Endothelial cell of umbilical vein (primary cell): ENCODE data around the gene GLI2.

Source experiments
- EZH2 ChIP-seq: IDR thresholded peaks from 2 replicates; pipeline ENCODE4 v1.6.1; 2012; ENCODE audit warnings: borderline replicate concordance, low read depth, mild to moderate bottlenecking, moderate library complexity, low read length, inconsistent platforms; ENCODE audit not compliant: severe bottlenecking
- JUN ChIP-seq: IDR thresholded peaks from 2 replicates; pipeline ENCODE4 v1.6.1; 2011; ENCODE audit warnings: borderline replicate concordance, low read depth; ENCODE audit not compliant: insufficient read length, insufficient read depth
- MYC ChIP-seq: IDR thresholded peaks from one replicate; pipeline ENCODE4 v1.6.1; 2011; ENCODE audit warnings: mild to moderate bottlenecking, low read depth, low read length
- POLR2A ChIP-seq: IDR thresholded peaks from 2 replicates; pipeline ENCODE4 v1.6.1; 2012; ENCODE audit warnings: low read depth, mild to moderate bottlenecking, control low read depth, low read length
- POLR2AphosphoS5 ChIP-seq: IDR thresholded peaks from 2 replicates; pipeline ENCODE4 v1.6.1; 2012; ENCODE audit warnings: low read depth, mild to moderate bottlenecking, control low read depth, low read length, moderate library complexity; ENCODE audit not compliant: insufficient read depth
- TF ChIP-seq, protein P1 (sequence below), 2 donors: IDR thresholded peaks; 1 replicate in 1 of 2; 2 replicates in 1 of 2; pipeline ENCODE4 v1.5.1; 2011; ENCODE audit warnings: low read length in 2 of 2, mild to moderate bottlenecking in 2 of 2, moderate library complexity in 2 of 2, control low read depth in 1 of 2, inconsistent platforms in 1 of 2, low read depth in 1 of 2; ENCODE audit not compliant: insufficient read depth in 1 of 2; ENCODE audit errors: extremely low read depth in 1 of 2
- TF ChIP-seq, protein P2 (sequence below): IDR thresholded peaks from 2 replicates; pipeline ENCODE4 v1.6.1; 2011; ENCODE audit not compliant: insufficient read depth, insufficient read length

DNA sequence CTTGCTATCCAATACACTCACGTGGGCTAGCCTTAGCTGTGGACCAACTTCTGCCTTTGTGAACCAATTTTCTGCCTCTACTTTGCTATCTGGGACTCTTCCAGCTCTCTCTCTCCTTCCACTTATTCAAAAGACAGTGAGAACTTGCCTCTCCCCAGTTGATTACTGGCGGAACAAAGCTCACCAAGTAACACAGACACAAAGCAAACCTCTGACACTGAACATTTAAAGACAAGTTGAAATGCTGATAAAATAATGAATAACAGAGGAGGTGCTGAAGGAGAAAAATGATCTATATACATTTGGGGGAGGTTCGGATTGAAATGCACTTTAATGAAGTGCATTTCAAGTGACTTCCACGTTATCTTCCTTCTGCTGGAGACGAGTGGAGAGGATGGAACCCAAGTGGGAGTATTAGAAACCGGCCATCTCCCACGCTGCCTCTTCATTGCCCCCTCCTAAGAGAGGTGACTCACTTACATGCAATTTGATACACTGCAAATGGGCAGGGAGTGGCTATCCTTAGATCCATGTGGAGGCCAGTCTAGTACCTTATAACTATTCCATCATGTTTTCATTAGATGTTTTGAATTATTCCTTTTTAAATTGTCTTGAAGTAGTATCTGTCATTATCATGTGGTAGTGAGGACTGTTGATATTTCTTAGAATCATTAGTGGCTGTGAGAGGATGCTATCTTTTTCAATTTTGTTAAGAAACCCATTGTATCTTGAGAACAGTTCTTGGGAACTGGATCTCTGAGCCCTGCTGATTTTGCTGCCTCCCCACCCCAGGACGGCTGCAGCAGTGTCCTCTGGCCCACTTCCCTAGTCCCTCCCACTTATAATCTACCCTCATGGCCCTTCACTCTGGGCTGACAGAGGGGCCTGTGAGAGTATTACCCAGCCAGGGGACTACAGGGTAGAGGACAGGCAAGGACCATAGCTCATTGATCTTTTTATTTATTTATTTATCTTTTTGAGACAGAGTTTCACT, 6.0 kb upstream of the GLI2 start:
- TF ChIP-seq, protein P1, sequence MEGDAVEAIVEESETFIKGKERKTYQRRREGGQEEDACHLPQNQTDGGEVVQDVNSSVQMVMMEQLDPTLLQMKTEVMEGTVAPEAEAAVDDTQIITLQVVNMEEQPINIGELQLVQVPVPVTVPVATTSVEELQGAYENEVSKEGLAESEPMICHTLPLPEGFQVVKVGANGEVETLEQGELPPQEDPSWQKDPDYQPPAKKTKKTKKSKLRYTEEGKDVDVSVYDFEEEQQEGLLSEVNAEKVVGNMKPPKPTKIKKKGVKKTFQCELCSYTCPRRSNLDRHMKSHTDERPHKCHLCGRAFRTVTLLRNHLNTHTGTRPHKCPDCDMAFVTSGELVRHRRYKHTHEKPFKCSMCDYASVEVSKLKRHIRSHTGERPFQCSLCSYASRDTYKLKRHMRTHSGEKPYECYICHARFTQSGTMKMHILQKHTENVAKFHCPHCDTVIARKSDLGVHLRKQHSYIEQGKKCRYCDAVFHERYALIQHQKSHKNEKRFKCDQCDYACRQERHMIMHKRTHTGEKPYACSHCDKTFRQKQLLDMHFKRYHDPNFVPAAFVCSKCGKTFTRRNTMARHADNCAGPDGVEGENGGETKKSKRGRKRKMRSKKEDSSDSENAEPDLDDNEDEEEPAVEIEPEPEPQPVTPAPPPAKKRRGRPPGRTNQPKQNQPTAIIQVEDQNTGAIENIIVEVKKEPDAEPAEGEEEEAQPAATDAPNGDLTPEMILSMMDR (IDR thresholded peaks at IDR 0.05; ENCODE audit: extremely low read depth in 1 of 2, insufficient read depth in 1 of 2, low read depth in 1 of 2, low read length in 2 of 2) = no peak
- no peak for TF ChIP-seq POLR2AphosphoS5
- TF ChIP-seq EZH2 = no peak
- no peak for TF ChIP-seq MYC
- no peak for TF ChIP-seq JUN
- TF ChIP-seq POLR2A = no peak
- TF ChIP-seq, protein P2, sequence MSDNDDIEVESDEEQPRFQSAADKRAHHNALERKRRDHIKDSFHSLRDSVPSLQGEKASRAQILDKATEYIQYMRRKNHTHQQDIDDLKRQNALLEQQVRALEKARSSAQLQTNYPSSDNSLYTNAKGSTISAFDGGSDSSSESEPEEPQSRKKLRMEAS = no peak
